Bronchial epithelial cell (primary cell): ENCODE results near the gene BICDL1. TPM values are rescaled to one million over a fixed set of nuclear protein-coding genes. Genes with fewer than 3 reads are reported as not detected.

Source experiments
- DNase-seq: peaks from one replicate; pipeline ENCODE4 v3.0.0-alpha.2; 2010; ENCODE audit warnings: low read depth
- FAIRE-seq: peaks from 2 replicates; lab custom pipeline; 2011; peaks lifted over from hg19 to GRCh38; lab: Jason Lieb, UNC
- H3K27me3 ChIP-seq: 2 replicates; pipeline ENCODE4 v1.5.1; 2011; ENCODE audit warnings: low read length; ENCODE audit not compliant: control insufficient read depth, insufficient read depth
- H3K36me3 ChIP-seq: 2 replicates; pipeline ENCODE4 v1.5.1; 2011; ENCODE audit warnings: low read length; ENCODE audit not compliant: control insufficient read depth, insufficient read depth
- H3K4me3 ChIP-seq: 2 replicates; pipeline ENCODE4 v1.5.1; 2011; ENCODE audit warnings: mild to moderate bottlenecking, low read depth, low read length, control low read depth
- CTCF ChIP-seq: IDR thresholded peaks from 2 replicates; pipeline ENCODE4 v1.5.1; 2011; ENCODE audit warnings: mild to moderate bottlenecking, moderate library complexity, low read length, control low read depth, inconsistent platforms; ENCODE audit not compliant: insufficient read depth, severe bottlenecking
- total RNA-seq: library from RNA; depleted of rRNA; stranded (reverse); fragments of >200 nt; gene quantifications from 2 replicates; pipeline ENCODE4 v1.2.1, GENCODE V29; 2014

Gene BICDL1
- total RNA-seq, 1 donor from 2014 or later, result 10.8 TPM

GRCh38 chr12:120019197-120019596, 30.2 kb downstream of the BICDL1 start:
- Histone ChIP-seq H3K4me3 (no peak overlapping the region), H3K27me3 (no peaks in the 10 kb centered on the region), H3K36me3 (no peaks in the 10 kb centered on the region)
- no peak for TF ChIP-seq CTCF
- no peak for FAIRE-seq
- DNase-seq, result no peak

DNA sequence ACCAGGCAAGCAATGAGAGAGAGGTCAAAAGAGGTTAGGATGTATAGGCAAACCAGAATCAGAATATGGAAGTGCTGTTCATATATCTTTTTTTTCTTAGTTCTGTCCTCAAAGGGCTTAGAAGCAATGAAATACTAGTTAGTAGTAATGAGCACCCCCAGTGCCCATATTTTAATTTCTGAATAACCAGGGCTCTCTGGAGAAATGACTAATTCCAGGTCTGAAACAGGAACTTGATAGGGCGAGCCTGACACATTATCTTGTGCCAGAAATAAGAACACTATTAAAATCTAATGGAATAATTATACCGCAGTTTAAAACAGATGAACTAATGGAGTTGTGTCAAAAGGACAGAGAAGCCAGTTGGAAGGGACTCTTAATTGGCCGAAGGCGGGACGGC, 30.9 kb downstream of the BICDL1 start:
- FAIRE-seq (no peak), DNase-seq (no peak)
- TF ChIP-seq CTCF, result no peak
- no peaks in the 10 kb centered on the region for H3K27me3 ChIP-seq
- H3K36me3 ChIP-seq, result no peaks in the 10 kb centered on the region
- H3K4me3 ChIP-seq, result no peak overlapping the region

DNA sequence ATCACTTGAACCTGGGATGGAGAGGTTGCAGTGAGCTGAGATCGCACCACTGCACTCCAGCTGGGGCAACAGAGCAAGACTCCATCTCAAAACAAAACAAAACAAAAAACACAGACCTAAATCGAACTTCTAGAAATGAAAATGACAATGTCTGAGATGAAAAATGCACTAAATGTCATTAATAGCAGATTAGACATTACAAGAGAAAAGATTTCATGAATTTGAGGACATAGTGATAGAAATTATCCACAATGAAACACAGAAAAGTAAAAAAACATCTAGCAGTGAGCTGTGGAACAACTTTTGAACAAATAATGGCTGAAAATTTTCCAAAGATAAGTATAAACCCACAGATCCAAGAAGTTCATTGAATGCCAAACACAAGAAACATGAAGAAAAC, 35.2 kb downstream of the BICDL1 start:
- FAIRE-seq, result no peak

DNA sequence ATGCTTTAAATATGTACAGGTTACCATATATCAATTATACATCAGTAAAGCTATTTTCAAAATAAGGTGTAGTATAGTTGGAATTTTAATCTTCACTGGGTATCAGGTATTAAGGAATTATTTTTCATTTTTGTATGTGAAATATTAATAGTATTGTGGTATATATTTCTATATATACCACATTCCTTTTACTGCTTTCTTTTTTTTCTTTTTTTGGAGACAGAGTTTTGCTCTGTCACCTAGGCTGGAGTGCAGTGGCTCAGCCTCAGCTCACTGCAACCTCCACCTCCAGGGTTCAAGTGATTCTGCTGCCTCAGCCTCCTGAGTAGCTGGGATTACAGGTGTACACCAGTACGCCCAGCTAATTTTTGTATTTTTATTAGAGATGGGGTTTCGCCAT, 36.6 kb downstream of the BICDL1 start:
- H3K36me3 ChIP-seq, result no peaks in the 10 kb centered on the region
- H3K4me3 ChIP-seq, result no peak overlapping the region
- no peak for TF ChIP-seq CTCF
- no peaks in the 10 kb centered on the region for H3K27me3 ChIP-seq
- DNase-seq (no peak), FAIRE-seq (no peak)

More for the DNA sequence above, 35.2 kb downstream of the BICDL1 start:
- DNase-seq, result no peak
- Histone ChIP-seq H3K36me3 (no peaks in the 10 kb centered on the region), H3K27me3 (no peaks in the 10 kb centered on the region), H3K4me3 (no peak overlapping the region)
- TF ChIP-seq CTCF, result no peak

GRCh38 chr12:120032242-120032641, 43.2 kb downstream of the BICDL1 start:
- no peak for TF ChIP-seq CTCF
- FAIRE-seq, result no peak
- Histone ChIP-seq H3K4me3 (no peak overlapping the region), H3K27me3 (no peaks in the 10 kb centered on the region), H3K36me3 (no peaks in the 10 kb centered on the region)
- DNase-seq, result no peak

- no peak for FAIRE-seq
- H3K27me3 ChIP-seq, result no peaks in the 10 kb centered on the region
- no peak for DNase-seq
- no peak overlapping the region for H3K4me3 ChIP-seq
- TF ChIP-seq CTCF, result no peak
- H3K36me3 ChIP-seq, result no peaks in the 10 kb centered on the region
These were observed 48.8 kb downstream of the BICDL1 start for GRCh38 chr12:120037851-120038250.
